Measurements from ENCODE around the gene SH3RF3.

SH3RF3 gene

DNA sequence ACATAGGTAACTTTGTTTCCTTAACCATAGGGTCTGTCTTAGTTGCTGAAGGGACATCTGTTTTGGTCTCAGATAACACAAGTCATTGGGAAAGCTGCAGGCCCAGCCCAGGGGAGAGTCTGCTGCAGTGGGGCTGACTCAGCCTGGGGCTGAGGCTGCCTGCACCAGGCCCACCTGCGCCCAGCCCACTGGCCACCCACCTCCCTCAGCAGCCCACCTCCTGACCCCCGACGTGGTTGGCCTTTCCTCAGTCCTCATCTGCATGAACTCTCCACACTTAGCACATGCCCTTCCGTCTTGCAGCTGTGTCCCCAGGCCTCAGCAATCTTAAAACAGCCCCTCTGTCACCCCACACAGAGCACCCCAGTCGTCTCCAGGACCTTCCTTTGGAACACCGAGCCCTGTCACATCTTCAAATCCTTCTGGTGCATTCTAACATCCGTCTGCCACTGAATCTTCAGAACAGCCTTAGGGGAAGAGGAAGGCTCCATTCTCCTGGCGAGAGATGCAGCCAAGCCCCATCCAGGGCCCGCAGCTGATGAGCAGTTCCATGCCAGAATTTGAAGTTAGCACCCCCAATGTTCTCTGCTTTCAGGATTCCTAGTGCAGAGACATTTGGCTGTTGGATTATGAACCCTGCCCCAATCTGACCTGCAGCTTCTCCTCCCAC is 253.4 kb downstream of the SH3RF3 start:
- DNase-seq: no peak

DNA sequence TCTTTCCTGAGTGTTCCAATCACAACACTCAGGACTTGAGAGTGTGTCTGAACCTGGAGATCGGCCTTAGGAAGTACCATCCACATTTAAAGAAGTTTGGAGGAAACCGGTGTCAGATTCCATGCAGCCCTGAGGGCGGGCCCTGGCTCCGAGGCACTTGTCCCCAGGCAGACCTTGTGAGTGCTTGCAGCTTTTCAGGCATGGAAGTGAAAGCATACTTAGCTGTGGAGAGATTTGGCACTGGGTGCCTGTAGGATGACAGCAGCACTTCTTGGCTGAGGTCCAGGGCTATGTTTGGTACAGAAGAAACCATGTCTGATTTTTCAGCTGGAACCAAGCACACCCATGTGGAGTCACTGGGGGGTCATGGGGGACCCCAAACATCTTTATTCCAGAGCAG is 253.9 kb downstream of the SH3RF3 start:
- DNase-seq: no peak

DNA sequence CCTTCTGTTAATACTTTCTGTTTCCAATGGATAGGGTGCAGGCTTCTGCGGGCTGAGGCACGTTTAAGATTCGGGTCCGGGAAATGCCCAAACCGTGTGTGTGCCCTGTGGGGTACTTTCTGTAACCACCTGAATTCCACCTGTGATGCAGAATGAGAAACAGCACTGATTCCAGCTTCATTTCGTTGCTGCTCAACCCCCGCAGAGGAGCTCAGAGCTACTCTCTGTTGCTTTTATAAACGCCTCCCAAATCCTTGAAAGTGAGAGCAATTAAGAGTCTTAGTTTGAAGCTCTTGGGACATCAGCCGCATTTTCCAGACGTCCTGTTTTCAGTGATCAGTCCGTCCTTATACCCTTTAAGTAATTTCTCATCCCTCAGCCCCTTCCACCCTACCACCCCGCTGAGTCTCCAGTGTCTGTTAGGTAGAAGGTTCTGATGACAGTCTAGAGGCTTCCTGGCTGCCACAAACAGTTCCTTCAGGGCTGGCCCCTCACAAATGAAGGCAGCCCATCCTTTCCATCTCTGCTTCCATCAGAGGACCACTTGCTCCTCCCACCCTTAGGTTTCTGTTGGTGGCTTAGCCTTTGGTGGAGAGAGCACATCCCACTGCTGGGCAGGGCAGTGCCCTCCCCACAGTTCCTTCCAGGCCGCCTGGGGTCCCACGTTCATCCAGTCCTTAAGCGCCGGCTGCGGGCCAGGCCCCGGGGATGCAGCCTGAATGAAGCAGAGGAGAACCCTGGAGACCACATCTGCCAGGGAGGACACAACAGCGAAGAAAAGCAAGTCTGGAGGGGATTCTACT is 254.7 kb downstream of the SH3RF3 start:
- no peak for DNase-seq

DNA sequence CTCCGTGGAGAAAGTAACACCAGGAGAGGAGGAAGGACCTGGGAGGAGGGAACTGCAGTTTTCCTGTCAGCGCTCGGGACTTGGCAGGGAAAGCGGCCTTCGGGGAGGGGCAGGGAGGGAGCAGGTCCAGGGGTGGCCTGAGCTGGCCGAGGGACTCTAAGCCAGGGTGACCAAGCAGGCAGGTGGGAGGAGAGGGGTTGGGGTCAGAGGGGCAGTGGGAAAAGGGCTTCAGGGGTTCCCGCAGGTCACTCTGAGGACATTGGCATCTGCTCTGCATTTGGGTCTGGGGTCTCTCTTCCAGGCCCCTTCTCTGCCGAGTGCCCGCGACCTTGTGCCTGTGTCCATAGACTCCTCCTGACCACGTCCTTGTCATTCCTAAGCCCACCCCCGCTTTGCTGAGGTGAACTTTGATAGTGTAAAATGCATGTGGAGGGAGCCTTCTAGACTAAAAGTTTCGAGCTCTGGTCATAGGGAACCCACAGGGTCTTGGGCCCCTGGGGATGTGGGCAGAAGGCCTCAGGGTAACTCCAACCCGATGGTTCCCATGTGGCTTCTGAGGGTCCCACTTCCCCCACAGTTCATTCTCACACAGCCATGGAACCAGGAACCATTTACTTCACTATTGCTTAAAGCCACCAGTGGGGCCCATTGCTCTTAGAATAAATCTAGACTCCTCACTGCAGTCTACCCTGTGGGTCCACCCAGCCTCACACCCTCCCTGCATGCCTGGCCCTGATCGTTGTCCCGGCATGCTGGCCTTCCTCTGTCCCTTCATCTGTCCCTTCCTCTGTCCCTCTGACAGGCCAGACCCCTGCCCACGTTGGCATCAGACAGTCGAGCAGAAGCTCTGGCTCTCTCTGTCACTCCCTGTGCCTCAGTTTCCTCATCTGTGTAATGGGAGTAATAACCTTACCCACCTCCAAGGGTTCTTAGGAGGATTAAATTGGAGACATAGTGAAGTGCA is 255.6 kb downstream of the SH3RF3 start:
- DNase-seq: no peak

DNA sequence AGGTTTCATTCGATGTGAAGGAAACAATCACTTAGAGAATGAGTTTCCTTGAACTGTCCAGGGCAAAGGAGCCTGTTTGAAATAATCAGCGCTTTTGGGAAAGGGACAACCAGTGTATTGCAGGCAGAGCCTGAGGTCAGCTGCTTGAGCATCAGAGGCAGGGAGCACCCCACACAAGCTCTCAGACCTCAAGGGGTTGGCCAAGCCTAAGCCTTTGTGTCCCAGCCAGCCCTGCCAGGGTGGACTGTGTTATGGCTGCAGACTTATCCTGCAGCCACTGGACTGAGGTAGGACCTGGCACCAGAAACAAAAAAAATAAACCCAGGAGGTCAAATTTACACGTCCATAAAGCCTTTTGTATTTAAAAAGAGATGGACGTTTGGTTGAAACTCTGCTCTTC is 256.5 kb downstream of the SH3RF3 start:
- DNase-seq: peak in 1 of 2 donors; percentile 22

DNA sequence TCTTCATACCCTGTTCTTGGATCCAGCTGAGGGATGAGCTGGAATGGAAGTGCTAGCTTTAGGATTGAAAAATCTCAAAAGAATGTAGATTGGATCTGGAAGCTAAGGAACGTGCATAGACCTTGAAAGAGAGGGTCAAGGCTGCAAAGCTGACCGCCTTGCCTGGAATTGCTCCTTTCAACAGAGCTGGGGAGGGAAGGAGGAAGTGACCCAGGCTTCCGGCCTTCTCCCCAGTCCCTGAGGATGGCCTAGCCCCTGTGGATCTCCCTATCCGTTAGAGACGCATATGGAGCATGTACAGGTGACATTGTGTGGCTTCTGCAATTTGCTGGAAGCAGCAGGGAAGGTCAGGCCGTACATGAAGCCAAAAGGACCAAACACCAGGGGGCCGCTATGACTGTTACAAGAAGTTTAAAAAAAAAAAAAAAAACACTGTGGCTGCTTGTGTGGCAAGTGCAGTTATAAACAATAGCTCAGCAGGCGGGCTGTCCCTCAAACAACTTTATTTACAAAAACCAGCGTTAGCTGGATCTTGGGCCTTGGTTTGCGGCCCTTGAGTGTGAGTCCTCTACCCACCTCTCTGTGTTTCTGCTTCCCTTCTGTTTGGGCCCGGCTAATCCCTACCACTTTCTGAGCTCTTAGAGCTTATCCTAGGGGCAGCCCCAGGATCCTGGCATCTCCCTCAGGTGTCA is 257.1 kb downstream of the SH3RF3 start:
- DNase-seq: no peak

DNA sequence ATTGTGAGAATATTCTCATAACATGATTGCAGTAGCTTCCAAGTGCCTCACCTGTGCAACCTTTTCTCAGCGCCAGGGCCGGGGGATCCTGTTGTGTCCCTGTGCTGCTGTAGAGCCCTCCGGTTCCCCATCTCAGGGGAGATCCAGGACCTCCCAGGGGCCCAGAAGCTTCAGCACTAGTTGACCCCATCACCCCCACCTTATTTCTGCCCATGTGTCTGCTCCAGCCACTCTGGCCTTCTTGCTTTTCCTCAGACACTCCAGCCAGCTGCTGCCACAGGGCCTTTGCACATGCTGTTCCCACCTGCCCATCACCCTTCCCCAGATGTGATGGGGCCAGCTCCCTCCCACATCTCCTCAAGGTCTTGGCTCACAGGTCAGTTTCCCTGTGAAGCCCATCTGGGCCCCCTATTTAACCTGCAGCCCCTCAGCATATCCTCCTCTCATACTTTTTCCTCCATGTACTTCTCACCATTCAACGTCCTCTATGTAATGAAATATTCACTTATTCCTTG is 258.3 kb downstream of the SH3RF3 start:
- no peak for DNase-seq

DNA sequence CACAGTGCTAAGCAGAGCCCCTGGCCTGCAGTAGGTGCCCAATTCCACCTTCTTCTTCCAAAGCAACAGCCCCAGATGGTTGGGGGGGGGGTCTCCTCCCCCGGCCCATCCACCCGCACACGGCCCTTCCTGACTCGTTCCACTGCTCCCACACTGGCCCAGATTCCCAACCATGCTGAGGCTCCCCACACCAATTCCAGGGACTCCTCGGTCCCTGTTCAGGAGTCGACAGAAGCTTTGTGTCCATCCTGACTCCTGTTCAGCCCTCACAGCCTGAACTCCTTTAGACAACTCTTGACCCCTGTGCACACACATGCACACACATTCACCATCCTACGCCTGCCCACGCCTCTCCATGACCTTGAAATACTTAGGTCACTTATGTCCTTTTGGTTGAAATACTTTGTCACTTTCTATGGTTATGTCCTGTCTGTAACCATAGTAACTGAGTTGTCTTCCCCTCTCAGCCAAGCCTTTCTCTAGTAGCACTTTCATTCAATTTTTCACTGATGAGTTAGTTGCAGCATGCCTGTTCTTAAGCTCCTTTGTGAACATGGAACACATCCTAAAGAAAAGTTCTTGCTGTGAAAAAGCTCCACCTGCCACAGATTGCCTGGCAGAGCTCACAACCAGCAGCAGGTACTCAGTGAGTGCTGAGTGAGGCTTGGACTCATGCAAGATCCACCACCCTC is 258.9 kb downstream of the SH3RF3 start:
- DNase-seq: no peak

DNA sequence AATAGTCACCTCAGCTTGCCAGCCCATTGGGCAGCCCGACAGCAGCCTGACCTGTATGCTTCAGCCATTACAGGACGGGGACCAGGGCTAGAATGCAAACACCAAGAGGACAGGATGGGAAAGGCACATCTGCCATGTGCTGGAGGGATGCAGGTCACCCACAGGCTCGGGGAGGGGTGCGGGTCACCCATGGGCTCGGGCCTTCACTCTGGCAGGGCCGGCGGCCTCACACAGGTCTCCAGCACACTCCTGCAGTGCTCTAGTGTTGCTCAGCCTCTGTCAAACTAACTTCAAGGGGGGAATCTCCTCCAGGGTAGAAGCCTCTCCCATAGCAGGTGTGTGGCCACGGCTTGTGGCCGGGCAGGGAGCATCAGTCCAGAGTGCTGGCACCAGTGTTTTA is 262.2 kb downstream of the SH3RF3 start:
- DNase-seq: no peak

DNA sequence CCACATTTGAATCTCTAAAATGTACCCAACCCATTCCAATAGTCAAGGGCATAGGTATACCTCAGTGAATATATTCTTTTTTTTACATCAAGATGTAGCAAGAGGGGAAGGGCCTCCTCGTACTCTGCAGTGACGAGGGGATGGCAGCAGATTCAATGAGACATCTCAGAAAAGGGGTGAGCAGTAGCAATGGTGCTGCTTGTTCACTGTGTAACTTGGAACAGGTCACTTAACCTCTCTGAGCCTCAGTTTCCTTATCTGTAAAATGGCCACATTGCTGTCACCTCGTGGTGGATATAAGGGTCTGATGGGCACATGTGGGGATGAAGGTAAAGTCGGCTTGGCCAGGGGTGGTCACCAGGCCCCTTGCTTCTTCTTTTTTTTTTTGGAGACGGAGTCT is 263.1 kb downstream of the SH3RF3 start:
- DNase-seq: no peak

DNA sequence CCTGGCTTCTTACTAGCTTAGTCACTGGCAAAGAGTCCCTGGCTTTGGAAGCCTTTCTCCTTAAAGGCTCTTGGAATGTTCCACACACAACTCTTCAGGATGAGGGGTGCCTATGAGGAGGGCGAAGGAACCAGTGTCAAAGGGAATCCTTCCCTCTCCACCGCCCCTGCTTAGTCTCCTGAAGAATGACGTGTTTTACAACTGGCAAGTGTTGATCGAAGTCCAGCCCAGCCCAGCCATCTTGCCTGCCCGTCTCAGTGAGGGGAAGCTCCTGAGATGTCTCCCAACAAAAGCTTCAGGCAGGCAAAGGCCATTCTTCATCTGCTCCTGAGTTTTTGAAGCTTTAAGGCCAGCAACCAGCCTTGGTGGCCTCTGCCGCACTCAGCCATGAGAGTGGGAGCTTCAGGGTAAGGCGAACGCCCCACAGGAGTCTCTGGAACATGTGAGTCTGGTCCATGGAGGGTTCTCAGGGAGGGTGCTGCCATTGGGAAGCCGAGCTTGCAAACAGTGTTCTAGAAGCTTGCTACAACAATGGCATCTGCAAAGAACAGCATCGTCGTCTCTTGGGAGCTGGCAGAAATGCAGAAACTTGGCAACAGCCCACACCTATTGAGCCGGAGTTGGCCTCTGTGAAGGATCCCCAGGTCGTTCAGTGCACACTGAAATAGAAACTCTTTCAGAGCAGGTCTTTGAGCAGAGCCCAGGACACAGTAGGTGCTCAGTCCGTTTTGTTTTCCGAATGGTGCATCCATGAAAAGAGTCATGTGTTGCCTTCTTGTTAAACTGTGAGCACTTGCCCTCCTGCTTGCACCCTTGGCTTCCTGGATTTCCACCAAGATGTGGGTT is 264.0 kb downstream of the SH3RF3 start:
- DNase-seq: no peak

DNA sequence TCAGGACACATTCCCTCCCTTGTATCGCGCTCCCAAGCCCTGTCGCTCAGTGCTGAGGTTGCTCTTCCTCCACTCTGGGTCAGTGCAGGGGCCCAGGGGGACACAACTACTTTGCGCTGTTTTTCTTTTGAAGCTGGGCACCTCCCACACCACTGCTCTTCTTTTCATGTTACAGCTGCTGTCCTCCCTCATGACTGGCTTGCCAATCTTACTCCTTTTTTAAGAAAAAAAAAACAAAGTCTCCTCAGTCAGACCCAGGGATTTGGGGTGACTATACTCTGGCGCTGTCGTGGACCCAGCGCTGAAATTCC is 264.6 kb downstream of the SH3RF3 start:
- no peak for DNase-seq

DNA sequence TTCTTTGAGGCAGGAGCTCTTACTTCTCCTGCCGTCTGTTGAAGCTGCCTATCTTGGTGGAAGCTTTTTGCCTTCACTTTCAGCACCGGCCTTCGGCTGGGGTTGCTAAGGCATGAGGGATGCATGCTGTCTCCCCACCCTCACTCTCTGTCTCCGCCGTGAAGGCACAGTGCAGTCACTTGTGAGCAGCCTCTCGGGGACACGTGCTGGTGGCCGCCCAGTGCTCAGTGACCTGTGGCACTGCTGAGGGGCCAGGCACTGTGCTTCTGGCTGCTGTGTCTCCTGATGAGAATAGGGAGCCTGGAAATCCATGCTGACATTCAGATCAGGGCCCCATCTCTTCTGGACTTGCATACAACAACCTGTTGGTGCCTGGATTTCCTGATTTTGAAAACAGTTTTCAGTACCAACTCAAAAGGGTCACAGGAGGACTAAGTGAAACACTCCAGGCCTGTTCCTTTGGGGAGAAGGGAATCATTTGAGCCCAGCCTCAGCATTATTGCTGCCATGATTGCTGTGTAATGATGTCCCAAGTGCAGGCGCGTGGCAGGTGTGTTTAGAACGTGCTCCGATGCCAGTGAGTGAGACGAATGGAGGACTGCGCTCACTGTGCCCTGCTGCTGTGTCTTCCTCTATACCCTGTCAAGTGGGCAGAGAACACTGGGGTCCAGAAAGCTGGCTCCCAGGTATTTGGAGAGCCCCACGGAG is 266.6 kb downstream of the SH3RF3 start:
- no peak for DNase-seq

DNA sequence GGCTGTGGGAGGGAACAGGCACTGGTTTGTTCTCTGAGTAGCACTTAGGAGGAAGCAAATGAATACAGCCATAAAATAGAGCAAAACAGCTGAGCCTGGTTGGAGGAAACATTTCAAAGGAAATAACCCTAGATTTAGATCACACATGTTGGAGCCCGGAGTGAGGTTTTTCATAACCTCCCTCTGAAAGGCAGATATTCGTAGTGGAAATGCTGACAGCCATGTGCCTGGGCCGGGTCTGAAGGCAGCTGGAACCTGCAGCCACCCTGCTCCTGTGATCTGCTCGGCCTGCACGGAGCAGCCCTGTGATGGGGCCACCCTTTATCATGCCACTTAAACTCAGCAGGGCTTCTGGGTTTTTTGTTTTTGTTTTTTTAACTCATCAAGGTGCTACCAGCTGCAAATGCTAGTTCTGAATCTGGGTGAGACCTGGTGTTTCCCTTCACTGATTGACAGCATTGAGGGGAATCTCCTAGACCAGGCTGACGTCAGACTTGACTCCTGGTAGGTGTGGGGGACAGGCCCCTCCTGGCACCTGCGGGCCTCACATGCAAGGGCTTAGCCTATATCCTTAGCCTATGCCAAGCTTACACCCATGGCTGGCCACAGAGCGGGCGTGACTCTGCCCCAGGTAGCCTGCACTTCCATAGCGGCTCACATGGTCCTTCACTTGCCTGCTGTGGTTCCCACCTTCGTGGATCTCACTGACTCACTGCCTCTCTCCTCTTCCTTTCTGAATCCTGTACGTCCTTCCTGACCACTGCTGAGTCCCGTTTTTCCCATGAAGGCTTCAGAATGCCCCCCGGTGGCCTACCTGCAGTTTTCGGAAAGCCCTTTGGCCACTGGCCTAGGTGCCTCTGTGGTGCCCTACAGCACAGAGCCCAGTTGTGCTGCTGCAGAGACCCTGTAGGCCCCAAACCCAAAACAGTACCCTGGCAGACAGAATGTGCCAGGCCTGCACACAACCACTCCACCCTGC is 267.5 kb downstream of the SH3RF3 start:
- no peak for DNase-seq

DNA sequence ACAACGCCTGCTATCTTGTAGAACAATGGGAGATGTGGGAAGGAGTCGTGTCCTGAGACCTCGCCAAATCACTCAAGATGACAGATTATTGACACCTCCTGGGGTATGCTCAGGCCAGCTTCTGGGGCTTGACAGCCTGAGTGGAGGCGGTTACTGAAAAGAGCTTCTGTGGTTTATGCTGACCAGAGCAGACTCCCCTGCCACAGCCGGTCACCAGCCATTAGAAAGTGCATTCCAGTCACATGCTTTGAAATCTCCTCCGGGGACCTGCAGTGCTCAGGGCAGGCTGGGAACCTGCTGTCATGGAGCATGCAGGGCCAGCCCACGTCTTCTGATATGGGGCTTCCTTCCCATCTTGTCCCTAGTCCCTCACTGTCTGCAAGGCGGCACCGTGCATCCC is 268.9 kb downstream of the SH3RF3 start:
- no peak for DNase-seq

DNA sequence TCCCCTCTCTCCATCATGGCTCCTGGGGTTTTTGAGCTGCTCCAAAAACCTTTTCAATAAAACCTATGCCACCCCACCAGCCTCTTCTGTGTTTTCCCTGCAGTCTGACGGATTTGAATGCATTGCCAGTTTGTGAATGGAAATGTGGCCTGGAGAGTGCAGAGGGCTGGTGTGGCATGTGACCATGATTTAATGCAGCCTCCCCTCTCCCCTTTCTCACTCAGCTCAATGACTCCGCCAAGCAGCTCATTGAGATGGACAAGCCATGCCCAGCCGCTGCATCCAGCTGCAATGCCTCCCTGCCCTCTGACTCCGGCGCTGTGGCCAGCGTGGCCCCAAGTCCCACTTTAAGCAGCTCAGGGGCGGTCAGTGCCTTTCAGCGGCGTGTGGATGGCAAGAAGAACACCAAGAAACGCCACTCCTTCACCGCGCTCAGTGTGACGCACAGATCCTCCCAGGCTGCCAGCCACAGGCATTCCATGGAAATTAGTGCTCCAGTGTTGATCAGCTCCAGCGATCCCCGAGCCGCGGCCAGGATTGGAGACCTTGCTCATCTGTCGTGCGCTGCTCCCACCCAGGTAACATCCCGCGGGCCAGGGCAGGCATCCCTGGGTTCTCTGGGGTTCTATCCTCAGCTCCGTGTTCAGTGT is 269.5 kb downstream of the SH3RF3 start:
- DNase-seq: no peak

DNA sequence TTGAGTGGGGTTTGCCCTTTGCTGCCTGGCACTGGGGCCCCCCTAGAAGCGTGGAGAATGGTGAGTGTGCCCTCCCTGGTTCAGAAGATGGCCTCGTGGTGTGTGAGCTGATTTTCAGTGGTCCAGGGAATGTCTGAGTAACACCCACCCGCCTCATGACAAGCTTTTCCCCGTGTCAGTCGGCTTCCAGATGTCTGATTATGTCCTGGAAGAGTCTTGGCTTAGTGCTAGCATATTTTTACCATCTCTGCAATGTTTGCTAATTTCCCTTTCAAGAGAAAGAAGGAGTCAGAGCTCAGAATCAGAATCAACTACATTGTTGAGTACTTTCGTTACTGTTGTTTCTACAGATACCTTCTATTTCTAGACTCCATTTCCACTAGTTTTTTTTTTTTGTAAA is 270.1 kb downstream of the SH3RF3 start:
- DNase-seq: no peak

DNA sequence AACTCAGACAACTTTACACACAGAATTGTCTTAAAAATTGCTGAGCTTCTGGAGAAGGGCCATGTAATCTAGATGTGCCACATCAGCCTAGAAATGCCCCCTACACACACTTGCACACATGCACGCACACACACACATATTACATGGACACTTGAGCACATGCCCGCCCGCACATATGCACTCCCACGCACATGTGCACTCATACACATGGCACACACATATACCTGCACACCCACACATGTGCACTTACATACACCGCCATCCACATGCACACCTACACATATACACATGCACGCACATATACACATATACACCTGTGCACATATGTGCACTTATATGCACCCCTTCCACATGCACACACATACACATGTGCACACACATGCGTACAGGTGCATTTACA is 271.1 kb downstream of the SH3RF3 start:
- no peak for DNase-seq

DNA sequence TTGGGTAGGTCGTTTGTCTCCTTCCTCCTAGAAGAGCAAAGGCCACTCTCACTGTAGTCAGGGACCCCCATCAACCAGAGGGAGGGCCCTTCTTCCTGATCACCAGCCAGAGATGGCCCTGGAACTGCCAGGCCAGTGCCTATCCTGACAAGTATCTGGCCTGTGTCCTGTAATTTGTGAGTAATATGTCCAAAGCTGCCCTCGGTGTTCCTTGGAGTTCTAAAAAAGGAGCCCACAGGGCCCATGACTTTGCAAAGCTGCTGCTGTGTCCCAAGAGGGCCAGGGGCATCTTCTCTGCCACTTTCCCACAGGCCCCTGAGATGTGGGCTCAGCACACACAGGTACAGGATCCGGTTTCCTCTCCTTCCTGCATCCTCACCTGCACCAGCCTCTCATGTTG is 272.4 kb downstream of the SH3RF3 start:
- DNase-seq: no peak

Data from inflammatory macrophage (primary cell).